GM18519 (cell line): Measurements from ENCODE around the gene DMAC1.

ENCODE experiments used
- ATAC-seq: cut with Tn5 transposase; IDR thresholded peaks from one replicate; pipeline ENCODE4 v1.9.1; 2021; ENCODE audit warnings: mild to moderate bottlenecking, moderate library complexity; ENCODE audit not compliant: unreplicated experiment, low FRiP score

The DMAC1 gene, protein sequence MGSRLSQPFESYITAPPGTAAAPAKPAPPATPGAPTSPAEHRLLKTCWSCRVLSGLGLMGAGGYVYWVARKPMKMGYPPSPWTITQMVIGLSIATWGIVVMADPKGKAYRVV

DNA sequence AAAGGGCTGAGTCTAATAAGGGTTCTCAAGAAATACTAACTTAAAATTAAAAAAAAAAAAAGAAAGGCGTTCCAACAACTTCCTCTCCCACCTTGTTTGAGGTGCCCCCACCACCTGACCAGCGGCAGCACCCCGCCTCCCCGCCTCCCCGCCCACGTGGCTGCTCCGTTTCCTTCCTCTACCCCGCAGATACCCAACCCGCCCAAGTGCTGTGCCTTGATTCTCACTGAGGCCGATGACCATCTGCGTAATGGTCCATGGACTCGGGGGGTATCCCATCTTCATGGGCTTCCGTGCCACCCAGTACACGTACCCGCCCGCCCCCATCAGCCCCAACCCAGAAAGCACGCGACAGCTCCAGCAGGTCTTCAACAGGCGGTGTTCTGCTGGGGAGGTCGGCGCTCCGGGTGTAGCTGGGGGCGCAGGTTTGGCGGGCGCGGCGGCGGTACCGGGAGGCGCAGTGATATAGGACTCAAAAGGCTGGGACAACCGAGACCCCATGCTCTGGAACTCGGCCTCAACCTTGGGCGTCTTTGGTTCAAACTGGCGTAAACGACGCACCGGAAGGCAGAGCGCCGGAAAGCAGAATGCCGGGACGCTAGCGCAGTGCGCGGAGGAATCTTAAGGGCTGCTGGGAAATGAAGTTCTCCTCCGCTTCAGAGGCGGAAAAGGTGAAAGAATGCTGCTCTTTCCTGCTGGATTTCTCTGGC, at the start of gene DMAC1:
DMAC1 (minus strand) TSS at position 545 of the 710 bp plus-strand sequence; CDS start at position 501, 44 bp downstream.
- peak; percentile 81 for ATAC-seq

DNA sequence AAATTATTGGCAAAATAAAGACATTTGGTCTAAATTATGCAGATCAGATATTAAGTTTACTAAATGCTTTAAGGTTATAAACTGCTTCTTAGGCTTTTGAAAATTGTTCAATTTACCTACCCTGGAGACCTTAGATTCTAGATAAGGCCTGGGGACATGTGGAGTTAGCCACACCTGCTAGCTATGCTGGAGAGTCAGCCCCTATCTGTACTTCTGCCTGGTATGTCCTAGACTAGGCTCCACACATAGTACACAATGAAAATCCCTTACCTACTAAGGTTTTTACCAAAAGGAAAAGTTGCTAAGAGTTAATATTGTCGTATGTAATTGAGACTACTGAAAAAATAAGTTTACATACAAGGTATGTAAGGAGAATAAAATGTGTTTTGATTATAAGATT, 49.8 kb upstream of the DMAC1 start:
- ATAC-seq, result no peak

DNA sequence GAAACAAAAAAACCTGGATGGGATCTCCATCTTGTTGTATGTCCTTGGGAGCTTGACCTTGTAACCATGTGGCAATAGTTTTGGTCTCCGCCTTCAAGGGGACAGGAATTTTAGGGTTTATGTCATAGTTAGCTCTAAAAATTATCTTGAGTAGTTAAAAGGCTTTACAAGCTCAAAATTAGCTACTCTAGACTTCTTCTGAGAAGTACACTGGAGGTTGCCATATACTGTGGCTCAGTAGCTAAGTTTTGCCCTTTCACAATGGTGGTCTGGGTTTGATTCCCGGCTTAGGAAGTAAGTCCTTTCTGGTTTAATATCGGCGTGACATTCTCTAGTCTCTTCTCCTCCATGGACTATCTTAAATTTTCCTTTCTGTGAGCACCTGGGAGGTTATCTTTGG, 48.9 kb upstream of the DMAC1 start:
- no peak for ATAC-seq

DNA sequence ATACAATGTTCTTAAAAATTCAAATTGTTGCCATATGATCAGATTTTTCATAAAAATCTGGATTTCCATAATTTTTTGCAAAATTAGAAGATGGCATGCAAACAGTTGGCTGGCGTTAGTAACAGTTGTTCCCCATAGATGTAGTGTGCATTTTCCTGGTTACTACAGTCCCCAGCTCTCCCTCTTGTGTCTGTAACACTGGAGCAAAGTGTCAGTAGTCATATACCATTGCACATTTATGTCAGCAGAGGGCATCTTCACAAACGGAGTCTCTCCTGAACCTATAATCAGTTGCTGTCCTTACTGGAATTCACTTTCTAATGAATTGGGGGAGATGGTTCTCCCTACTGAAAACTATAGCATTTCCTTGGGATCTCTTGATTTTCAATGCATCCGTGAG, 44.7 kb upstream of the DMAC1 start:
- ATAC-seq, result no peak

DNA sequence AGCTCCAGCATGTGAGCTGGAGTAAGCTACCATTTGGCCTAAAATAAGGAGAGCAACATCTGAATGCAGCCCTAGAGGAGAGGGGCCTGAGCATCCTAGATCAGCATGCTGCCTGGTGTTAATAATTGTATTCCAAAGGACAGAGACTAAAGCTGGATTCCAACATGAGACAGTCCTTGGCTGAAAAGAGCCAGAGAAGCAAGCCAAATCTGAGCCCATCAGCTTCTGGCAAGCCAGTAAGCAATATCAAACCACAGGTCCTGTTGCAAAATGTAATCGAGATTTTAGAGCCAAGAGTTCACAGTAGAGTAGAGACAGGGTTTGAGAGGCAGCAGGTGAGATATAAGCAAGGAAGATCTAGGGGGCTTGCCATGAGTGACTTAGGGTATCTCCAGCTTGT, 42.3 kb upstream of the DMAC1 start:
- no peak for ATAC-seq

DNA sequence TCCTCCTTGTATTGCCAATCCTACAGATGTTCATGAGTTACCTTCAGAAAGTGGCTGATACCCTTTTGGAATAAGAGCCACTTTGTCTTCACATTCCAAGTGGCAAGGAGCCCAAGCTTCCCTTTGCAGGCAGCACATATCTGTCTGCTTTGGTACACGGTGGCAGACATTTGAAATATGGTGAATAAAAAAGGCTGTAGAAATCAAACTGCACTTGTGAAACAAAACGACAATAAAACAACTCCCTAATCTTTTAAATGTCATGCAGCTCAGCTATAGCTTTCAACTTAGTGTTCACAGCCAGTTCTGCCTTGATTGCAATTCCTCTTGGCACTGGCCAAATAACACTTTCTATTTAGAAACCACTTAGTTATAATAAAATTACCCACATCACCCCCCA, 35.0 kb upstream of the DMAC1 start:
- no peak for ATAC-seq

DNA sequence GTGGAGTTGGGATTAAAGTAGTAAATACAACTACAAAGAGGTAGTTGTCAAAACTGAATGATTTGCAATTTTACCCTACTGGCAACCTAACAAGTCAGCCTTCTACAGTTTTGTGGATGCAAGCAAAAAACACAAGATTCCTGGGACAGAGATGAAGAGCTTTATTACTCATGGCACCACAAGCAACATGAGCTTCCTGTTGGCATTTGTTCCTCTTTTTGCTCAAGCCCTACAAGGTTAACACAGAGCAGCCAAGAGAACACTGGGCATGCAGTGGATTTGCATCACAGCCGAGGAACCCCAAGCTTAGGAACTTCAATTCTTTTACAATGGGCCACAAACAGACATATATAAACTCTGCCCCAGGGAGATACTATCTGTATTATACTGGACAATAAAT, 28.8 kb upstream of the DMAC1 start:
- no peak for ATAC-seq

DNA sequence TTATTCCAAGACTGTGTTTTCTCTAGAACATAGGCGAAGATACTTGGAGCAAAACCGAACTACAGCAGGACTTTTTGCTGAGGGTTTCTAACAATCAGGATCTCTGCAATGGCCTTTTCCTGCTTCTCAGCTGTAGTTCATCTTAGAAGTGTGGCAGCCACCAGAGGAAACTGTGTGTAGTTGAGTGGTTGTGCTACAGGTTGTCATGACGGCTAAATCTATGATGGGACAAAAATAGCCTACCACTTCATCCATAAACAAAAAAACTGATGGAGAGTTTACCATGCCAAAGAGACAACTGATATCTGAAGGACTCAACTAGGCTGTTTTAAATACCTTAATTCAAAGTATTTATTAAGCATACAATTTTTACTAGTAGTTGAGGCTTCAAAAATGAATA, 28.2 kb upstream of the DMAC1 start:
- ATAC-seq, result no peak

DNA sequence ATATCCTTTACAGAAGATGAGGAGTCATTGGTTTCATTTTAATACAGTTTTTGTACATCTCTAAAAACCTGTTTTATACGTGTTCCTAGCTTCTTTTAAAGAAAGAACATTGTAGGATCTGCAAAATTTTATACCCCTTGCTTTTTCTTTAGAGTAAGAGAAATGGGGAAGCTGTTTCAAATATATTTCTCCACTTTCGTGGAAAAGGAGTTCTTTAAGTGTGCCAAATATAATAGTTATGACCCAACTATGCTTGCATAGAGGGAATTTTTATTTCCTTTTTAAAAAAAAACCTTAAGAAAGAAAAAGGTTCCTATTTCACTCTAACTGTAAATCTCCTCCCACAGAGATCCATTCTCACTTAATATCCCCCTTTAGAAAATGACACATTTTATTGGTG, 27.5 kb upstream of the DMAC1 start:
- no peak for ATAC-seq

DNA sequence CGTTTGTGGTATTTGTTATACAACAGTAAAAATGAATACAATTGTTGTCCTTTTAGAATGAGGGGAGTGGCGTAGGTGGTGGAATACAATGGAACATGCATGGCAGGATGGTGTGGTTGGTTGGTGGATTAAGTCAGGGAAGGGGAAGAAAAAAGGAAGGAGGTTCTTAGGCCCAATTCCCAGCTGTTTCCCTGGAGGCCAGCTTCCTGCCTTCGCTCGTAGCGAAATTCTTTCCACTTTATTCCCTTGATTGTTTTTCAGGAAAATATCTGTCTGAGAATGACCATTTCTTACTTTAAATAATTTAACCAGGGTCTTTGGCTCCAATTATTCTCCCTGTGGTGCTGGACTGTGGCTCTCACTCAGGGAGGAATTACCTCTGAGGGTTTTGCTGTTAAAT, 24.1 kb upstream of the DMAC1 start:
- no peak for ATAC-seq

DNA sequence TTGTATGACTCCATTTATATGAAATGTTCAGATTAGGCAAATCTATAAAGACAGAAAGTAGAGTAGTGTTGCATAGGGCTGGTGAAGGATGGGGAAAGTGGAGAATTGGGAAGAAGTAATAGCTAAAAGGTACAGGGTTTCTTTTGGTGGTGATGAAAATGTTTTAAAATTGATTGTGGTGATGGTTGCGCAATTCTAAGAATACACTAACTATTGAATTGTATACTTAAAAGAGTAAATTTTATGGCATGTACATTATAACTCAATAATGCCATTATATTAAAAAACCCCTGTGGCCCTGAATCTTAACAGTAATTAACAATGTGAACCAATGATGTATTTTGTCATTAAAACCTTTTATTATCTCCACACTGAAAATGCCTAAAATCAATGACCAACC, 20.4 kb upstream of the DMAC1 start:
- ATAC-seq, result no peak

DNA sequence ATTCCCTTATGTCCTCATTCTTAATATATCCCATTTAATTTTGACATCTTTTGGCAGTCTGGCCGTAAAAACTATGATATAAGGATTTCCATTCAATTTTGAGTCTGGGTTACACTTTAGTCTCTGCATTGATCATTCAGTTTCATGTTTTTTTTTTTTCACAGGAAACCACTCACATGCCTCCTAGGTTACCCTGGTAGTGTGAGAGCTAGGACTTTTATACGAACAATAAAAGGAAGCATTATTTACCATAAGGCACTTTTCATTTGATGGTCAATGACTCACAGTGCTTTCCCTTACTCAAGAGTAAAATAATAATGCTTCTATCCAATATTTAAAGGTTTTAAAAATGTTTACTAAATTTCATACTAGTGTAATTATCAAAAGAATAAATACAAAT, 16.4 kb upstream of the DMAC1 start:
- no peak for ATAC-seq

DNA sequence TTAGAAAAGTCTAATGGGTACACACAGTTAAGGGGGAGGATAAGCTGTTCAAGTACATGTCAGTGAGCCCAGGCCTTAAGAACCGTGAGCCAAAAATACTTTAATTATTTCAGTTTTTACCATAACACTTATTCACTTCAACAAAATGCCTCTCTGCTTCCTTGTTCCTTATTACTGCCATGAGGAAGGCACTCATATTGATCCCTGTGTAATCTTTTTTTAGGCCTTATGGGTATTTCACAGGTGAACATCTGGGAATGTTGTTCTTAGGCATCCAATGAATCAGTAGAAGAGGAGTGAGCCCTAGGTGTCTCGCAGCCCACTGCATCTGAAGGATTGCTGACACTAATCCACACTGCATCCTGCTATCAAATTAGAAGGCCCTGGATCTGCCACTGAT, 13.5 kb upstream of the DMAC1 start:
- no peak for ATAC-seq

DNA sequence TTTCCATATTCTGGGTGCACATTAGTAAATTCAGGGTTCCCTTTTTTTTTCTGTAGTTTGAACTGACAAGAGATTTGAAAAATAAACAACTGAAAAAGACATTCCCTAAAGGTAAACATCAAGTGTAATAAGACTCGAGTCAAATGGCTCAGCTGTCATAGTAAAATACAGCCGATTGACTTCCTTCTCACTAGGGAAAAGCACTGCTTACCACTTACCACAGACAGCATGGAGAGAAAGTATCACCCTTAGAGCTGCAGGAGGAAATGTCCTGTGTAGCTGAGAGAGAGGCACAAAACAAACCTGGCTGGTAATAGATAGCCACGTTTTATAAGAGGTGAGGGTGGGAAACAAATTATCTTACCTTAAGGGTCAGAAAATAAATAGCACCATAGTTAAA, 12.1 kb upstream of the DMAC1 start:
- no peak for ATAC-seq

DNA sequence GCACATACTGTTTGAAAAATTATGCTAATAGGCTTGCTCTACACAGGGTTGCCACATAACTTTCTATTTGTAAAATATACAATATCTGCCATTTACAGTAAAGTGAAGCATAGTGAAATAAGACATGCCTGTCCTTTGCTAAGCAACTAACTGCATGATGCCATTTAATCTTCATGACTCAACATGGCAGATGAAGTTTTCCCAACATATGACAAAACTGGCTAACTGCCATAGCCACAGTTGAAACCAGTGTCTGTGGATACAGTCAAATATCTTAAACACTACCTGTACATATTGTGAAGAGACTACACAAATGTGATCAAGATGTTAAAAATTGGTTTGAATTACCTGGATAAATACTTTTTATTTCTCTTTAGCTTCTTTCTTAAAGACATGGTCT, 3.1 kb upstream of the DMAC1 start:
- no peak for ATAC-seq

DNA sequence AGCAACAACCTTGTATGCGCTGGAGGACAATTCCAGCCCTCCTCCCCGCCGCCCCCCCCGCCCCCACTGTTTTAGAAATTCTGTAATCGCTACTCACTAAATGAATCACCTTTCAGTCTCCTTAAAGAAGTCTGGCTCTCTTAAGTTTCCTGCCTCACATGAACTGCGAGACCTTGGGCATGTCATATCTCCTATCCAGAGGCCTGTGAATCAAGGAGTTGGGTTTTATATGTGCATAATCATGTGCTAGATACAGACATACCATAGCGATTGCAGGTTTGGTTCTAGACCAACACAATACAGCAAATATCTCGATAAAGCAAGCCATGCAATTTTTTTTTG, 337 bp upstream of the DMAC1 start:
- peak; percentile 18 for ATAC-seq

DNA sequence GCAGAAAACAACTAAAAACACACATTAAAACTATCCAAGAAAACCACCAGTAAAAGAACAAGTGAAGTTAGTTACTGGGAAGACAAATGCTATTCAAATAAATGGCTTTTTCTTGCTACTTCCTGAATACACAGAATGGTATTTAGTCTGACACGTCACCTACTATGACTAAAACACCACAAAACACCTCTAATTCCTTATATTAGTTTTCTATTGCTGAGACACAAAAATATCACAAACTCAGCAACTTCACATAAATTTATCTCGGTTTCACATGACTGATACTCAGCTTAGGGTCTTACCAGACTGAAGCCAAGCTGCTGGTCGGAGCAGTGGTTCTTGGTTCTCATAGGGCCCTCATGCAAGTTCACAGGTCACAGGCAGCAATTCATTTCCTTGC, 5.4 kb downstream of the DMAC1 start:
- ATAC-seq, result no peak

DNA sequence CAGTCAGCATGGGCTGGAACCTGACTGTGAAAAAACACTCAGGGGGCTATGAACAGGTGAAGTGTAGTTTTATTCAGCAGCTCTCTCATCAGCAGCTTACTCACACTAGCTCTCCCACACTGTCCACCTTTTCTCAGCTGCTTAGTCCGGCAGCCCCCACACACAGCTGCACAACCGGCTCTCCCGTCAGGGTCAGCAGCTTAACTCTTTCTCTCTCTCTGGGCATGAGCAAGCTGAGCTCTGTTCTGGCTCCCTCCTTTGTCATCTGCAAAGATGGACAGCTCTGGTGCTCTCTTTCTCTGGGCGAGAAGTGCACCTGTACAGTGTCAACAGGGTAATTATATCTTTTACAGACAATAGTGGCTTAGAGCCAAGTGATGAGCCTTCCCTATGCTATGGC, 8.2 kb downstream of the DMAC1 start:
- no peak for ATAC-seq

DNA sequence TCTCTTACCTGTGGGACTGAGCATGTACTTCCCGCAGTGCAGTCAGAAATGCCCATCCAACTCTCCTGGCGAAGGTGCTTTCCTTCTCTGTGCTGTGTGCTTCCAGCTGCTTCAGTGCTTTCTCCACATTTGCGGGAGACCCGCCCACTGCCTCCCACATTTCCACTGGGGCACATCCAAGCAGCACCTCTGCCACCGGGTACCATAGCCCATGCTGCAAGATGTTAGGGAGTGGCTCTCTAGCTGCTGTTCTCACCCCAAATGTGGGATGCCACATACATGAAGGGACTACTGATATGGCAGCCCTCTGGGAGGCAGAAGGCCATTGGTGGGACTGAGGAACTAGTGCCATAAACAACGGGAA, 8.8 kb downstream of the DMAC1 start:
- ATAC-seq, result no peak

DNA sequence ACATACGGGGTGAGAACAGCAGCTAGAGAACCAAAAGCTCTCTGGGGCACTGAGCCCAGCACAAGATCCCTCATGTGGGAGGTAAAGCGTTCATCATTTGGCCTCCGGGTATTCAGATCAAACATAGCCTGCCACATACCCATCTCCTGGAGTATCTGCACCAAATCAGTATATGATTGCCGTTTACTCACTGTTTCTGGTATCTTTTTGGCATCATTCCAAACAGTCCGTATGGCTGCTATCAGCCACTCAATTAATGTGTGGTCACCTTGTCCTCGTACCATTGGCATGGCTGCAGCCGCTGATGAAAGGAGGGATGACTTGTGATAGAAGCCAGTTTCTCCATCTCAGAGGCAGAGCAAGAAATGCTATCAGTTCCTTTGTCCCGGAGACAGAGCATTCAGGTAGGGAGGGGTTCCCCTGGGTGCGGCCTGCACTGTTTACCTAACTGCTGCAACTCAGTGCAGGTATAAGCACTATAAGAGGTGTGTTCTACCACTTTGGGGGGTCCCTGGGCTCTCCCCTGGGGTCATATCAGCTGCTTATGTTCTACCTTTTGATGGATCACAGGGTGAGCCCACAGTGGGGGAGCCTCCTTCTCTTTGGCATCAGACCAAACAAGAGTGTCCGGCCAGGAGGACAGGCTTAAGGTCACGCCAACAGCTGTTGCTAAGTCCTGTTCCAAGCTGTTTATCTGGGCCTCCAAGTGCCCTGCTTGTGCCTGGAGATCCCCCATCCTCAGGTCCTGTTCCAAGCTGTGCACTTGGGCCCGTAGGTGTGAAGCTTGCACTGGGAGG, 9.4 kb downstream of the DMAC1 start:
- no peak for ATAC-seq

DNA sequence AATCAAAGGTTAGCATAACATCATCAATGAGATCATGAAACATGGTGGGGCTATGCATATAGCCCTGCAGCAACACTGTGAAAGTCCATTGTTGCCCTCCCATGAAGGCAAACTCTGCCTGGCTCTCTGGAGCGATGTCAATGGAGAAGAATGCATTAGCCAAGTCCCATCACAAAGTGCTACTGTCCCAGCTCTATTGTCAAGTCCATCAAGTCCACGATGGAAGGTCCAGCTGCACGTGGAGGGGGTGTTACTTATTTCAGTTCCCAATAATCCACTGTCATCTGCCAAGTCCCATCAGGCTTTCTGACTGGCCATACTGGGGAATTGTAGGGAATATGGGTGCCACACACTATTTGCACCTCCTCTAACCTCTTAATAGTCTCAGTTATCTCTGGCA, 10.8 kb downstream of the DMAC1 start:
- ATAC-seq, result no peak

DNA sequence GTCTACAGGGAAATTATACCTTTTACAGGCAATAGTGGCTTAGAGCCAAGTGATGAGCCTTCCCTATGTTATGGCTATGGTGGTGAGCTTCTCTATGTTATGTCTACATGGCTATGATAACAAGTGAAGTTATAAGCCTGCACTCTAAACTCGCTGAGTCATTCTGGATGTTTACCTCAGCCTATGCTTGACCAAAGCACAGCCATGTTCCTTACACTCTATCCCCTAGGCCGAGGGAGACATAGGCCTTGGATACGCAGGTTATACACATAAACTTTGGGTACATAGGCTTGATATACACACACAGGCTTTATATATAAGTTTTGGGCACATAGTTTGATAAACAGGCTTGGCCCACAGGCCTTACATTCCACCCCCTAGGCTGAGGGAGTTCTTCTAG, 13.8 kb downstream of the DMAC1 start:
- no peak for ATAC-seq
